ENCODE data around the gene KIZ. TPM values are rescaled to one million over a fixed set of nuclear protein-coding genes. Genes with fewer than 3 reads are reported as not detected.

KIZ gene
- total and polyA plus RNA-seq, 2 experiments from 2014 or later, result 13.5 to 15.4 TPM

- H2AFZ ChIP-seq, result no peak overlapping the region
- 90% methylated on average over 1 of the region's 1 CpG for WGBS (ENCODE audit: low lambda C conversion rate, missing lambda C conversion rate)
- H3K27ac ChIP-seq, result no peak overlapping the region
- TF ChIP-seq EZH2phosphoT487 (IDR thresholded peaks at IDR 0.05; ENCODE audit: low read depth, severe bottlenecking, unreplicated experiment), result no peak
- no peak for TF ChIP-seq CTCF (IDR thresholded peaks at IDR 0.05; ENCODE audit: poor library complexity)
- no peak for TF ChIP-seq EZH2 (IDR thresholded peaks at IDR 0.05; ENCODE audit: borderline replicate concordance)
- DNase-seq (ENCODE audit: low spot score), result no peak
- H3K9me2 ChIP-seq (replicated peaks; ENCODE audit: insufficient read depth), result no peaks in the 10 kb centered on the region
- no peaks in the 10 kb centered on the region for H4K20me1 ChIP-seq (ENCODE audit: insufficient read depth, poor library complexity, severe bottlenecking)
- H3K4me3 ChIP-seq, result no peak overlapping the region
- H3K27me3 ChIP-seq, result peaks cover 76% of the 10 kb centered on the region
- H3K9me3 ChIP-seq (ENCODE audit: low read depth), result no peaks in the 10 kb centered on the region
- no peaks in the 10 kb centered on the region for H3K36me3 ChIP-seq (replicated peaks; ENCODE audit: insufficient read depth, low read depth)
- H3K79me2 ChIP-seq, result no peaks in the 10 kb centered on the region
- H3K4me1 ChIP-seq (ENCODE audit: insufficient read depth), result no peaks in the 10 kb centered on the region
- no peak overlapping the region for H3K4me2 ChIP-seq
These were observed 15.1 kb upstream of the KIZ start for GRCh38 chr20:21110811-21111210.

- no peaks in the 10 kb centered on the region for H3K9me3 ChIP-seq (ENCODE audit: low read depth)
- H3K27me3 ChIP-seq, result peaks cover 70% of the 10 kb centered on the region
- H3K36me3 ChIP-seq (replicated peaks; ENCODE audit: insufficient read depth, low read depth), result no peaks in the 10 kb centered on the region
- H2AFZ ChIP-seq, result no peak overlapping the region
- H3K79me2 ChIP-seq, result no peaks in the 10 kb centered on the region
- H4K20me1 ChIP-seq (ENCODE audit: insufficient read depth, poor library complexity, severe bottlenecking), result no peaks in the 10 kb centered on the region
- DNase-seq (ENCODE audit: low spot score), result no peak
- no peak overlapping the region for H3K27ac ChIP-seq
- H3K4me2 ChIP-seq, result no peak overlapping the region
- no peaks in the 10 kb centered on the region for H3K9me2 ChIP-seq (replicated peaks; ENCODE audit: insufficient read depth)
- TF ChIP-seq EZH2phosphoT487 (IDR thresholded peaks at IDR 0.05; ENCODE audit: low read depth, severe bottlenecking, unreplicated experiment), result no peak
- TF ChIP-seq CTCF (IDR thresholded peaks at IDR 0.05; ENCODE audit: poor library complexity), result no peak
- no peak for TF ChIP-seq EZH2 (IDR thresholded peaks at IDR 0.05; ENCODE audit: borderline replicate concordance)
- H3K4me1 ChIP-seq (ENCODE audit: insufficient read depth), result no peaks in the 10 kb centered on the region
- WGBS (ENCODE audit: low lambda C conversion rate, missing lambda C conversion rate), result 82% methylated on average over 2 of the region's 2 CpGs
- H3K4me3 ChIP-seq, result no peak overlapping the region
These were observed 14.5 kb upstream of the KIZ start for GRCh38 chr20:21111416-21111815.

- Histone ChIP-seq H3K4me1 (ENCODE audit: insufficient read depth) (no peaks in the 10 kb centered on the region), H3K9me3 (ENCODE audit: low read depth) (no peaks in the 10 kb centered on the region), H2AFZ (no peak overlapping the region), H4K20me1 (ENCODE audit: insufficient read depth, poor library complexity, severe bottlenecking) (no peaks in the 10 kb centered on the region), H3K27ac (no peak overlapping the region), H3K79me2 (no peaks in the 10 kb centered on the region), H3K9me2 (replicated peaks; ENCODE audit: insufficient read depth) (no peaks in the 10 kb centered on the region), H3K27me3 (peaks cover 47% of the 10 kb centered on the region), H3K4me3 (no peak overlapping the region), H3K36me3 (replicated peaks; ENCODE audit: insufficient read depth, low read depth) (no peaks in the 10 kb centered on the region), H3K4me2 (no peak overlapping the region)
- TF ChIP-seq EZH2phosphoT487 (IDR thresholded peaks at IDR 0.05; ENCODE audit: low read depth, severe bottlenecking, unreplicated experiment), result no peak
- no peak for TF ChIP-seq CTCF (IDR thresholded peaks at IDR 0.05; ENCODE audit: poor library complexity)
- no peak for TF ChIP-seq EZH2 (IDR thresholded peaks at IDR 0.05; ENCODE audit: borderline replicate concordance)
- WGBS (ENCODE audit: low lambda C conversion rate, missing lambda C conversion rate), result 88% methylated on average over 4 of the region's 4 CpGs
- DNase-seq (ENCODE audit: low spot score), result no peak
These were observed 12.2 kb upstream of the KIZ start for GRCh38 chr20:21113697-21114096.

- H3K4me1 ChIP-seq (ENCODE audit: insufficient read depth), result no peaks in the 10 kb centered on the region
- H2AFZ ChIP-seq, result no peak overlapping the region
- 92% methylated on average over 15 of the region's 15 CpGs for WGBS (ENCODE audit: low lambda C conversion rate, missing lambda C conversion rate)
- no peak for DNase-seq (ENCODE audit: low spot score)
- no peaks in the 10 kb centered on the region for H3K9me3 ChIP-seq (ENCODE audit: low read depth)
- H3K27me3 ChIP-seq, result peaks cover 40% of the 10 kb centered on the region
- H4K20me1 ChIP-seq (ENCODE audit: insufficient read depth, poor library complexity, severe bottlenecking), result no peaks in the 10 kb centered on the region
- H3K27ac ChIP-seq, result no peak overlapping the region
- no peak overlapping the region for H3K4me3 ChIP-seq
- H3K36me3 ChIP-seq (replicated peaks; ENCODE audit: insufficient read depth, low read depth), result no peaks in the 10 kb centered on the region
- H3K9me2 ChIP-seq (replicated peaks; ENCODE audit: insufficient read depth), result no peaks in the 10 kb centered on the region
- no peaks in the 10 kb centered on the region for H3K79me2 ChIP-seq
- no peak overlapping the region for H3K4me2 ChIP-seq
- no peak for TF ChIP-seq EZH2 (IDR thresholded peaks at IDR 0.05; ENCODE audit: borderline replicate concordance)
- TF ChIP-seq CTCF (IDR thresholded peaks at IDR 0.05; ENCODE audit: poor library complexity), result no peak
- TF ChIP-seq EZH2phosphoT487 (IDR thresholded peaks at IDR 0.05; ENCODE audit: low read depth, severe bottlenecking, unreplicated experiment), result no peak
These were observed 11.3 kb upstream of the KIZ start for GRCh38 chr20:21114584-21114983.
